KMS-11 (cell line): Measurements from ENCODE around the gene BAIAP2L1.
A peak's percentile ranks its signal among the peaks of the same experiment; 100 is the strongest.
"Not testable (repeated sequence)": the region's sequence is repeated elsewhere in the genome, so short reads cannot be mapped to it uniquely, and the experiment has no call there.

Source experiments
- H2AFZ ChIP-seq: fragments of 200-600 bp; sonication (generic); 2 replicates; pipeline ENCODE4 v1.6.1; 2016; ENCODE audit warnings: antibody characterized with exemption, mixed run types, low read depth
- H3K27ac ChIP-seq: fragments of 200-600 bp; sonication (generic); 2 replicates; pipeline ENCODE4 v1.6.1; 2016; ENCODE audit warnings: mild to moderate bottlenecking, mixed run types
- H3K27me3 ChIP-seq: fragments of 200-600 bp; sonication (generic); 2 replicates; pipeline ENCODE4 v1.6.1; 2017; ENCODE audit warnings: mild to moderate bottlenecking, low read depth, mixed run types, moderate library complexity; ENCODE audit not compliant: insufficient read depth
- H3K36me3 ChIP-seq: fragments of 200-600 bp; sonication (generic); 2 replicates; pipeline ENCODE4 v1.6.1; 2017; ENCODE audit warnings: mild to moderate bottlenecking, mixed run types; ENCODE audit not compliant: insufficient read depth
- H3K4me1 ChIP-seq: fragments of 200-600 bp; sonication (generic); 2 replicates; pipeline ENCODE4 v1.6.1; 2016; ENCODE audit warnings: mild to moderate bottlenecking, low read depth, mixed run types; ENCODE audit not compliant: poor library complexity, severe bottlenecking
- H3K4me2 ChIP-seq: fragments of 200-600 bp; sonication (generic); 2 replicates; pipeline ENCODE4 v1.7.0; 2016; ENCODE audit warnings: mild to moderate bottlenecking, mixed run types
- H3K4me3 ChIP-seq: fragments of 200-600 bp; sonication (generic); IDR thresholded peaks from 2 replicates; pipeline ENCODE4 v1.6.1; 2017; ENCODE audit warnings: low read depth, low read length, mixed read lengths; ENCODE audit not compliant: insufficient read depth
- H3K79me2 ChIP-seq: fragments of 200-600 bp; sonication (generic); 2 replicates; pipeline ENCODE4 v1.6.1; 2016; ENCODE audit warnings: low read depth, mixed run types; ENCODE audit not compliant: insufficient read depth
- H3K9ac ChIP-seq: fragments of 200-600 bp; sonication (generic); 2 replicates; pipeline ENCODE4 v1.6.1; 2016; ENCODE audit warnings: mild to moderate bottlenecking, mixed run types
- H4K20me1 ChIP-seq: fragments of 200-600 bp; sonication (generic); 2 replicates; pipeline ENCODE4 v1.6.1; 2016; ENCODE audit warnings: mild to moderate bottlenecking, mixed run types; ENCODE audit not compliant: insufficient read depth
- CTCF ChIP-seq: fragments of 200-600 bp; sonication (generic); conservative IDR thresholded peaks from 2 replicates; pipeline ENCODE4 v1.6.1; 2017; ENCODE audit warnings: low read depth, mild to moderate bottlenecking, antibody characterized with exemption, low read length, moderate library complexity, mixed read lengths

Gene BAIAP2L1

GRCh38 chr7:98409843-98410242 is 9.0 kb upstream of the BAIAP2L1 start:
- Histone ChIP-seq H3K4me1 (no peaks in the 10 kb centered on the region), H3K36me3 (no peaks in the 10 kb centered on the region), H2AFZ (no peak overlapping the region), H3K27ac (no peak overlapping the region), H3K79me2 (no peaks in the 10 kb centered on the region), H4K20me1 (no peaks in the 10 kb centered on the region), H3K9ac (no peak overlapping the region), H3K4me2 (no peak overlapping the region), H3K27me3 (no peaks in the 10 kb centered on the region), H3K4me3 (no peak overlapping the region)
- TF ChIP-seq CTCF = no peak

GRCh38 chr7:98408146-98408545 is 7.3 kb upstream of the BAIAP2L1 start:
- H3K27me3 ChIP-seq, H3K27ac ChIP-seq, H4K20me1 ChIP-seq, H3K36me3 ChIP-seq, H3K4me2 ChIP-seq, H3K4me1 ChIP-seq, H3K4me3 ChIP-seq, H2AFZ ChIP-seq, H3K9ac ChIP-seq, H3K79me2 ChIP-seq: not testable (repeated sequence)

GRCh38 chr7:98406827-98407226 is 5.9 kb upstream of the BAIAP2L1 start:
- H3K27ac ChIP-seq = no peak overlapping the region
- no peaks in the 10 kb centered on the region for H4K20me1 ChIP-seq
- H3K4me1 ChIP-seq = peaks cover 2% of the 10 kb centered on the region
- H3K36me3 ChIP-seq = no peaks in the 10 kb centered on the region
- no peak overlapping the region for H3K4me2 ChIP-seq
- H3K79me2 ChIP-seq = no peaks in the 10 kb centered on the region
- H2AFZ ChIP-seq = no peak overlapping the region
- no peak for TF ChIP-seq CTCF
- H3K9ac ChIP-seq = no peak overlapping the region
- no peaks in the 10 kb centered on the region for H3K27me3 ChIP-seq
- no peak overlapping the region for H3K4me3 ChIP-seq

GRCh38 chr7:98404840-98405239 is 4.0 kb upstream of the BAIAP2L1 start:
- Histone ChIP-seq H3K4me1 (peaks cover 10% of the 10 kb centered on the region), H3K27ac (no peak overlapping the region), H3K27me3 (no peaks in the 10 kb centered on the region), H3K4me2 (no peak overlapping the region), H3K4me3 (no peak overlapping the region), H2AFZ (no peak overlapping the region), H3K36me3 (no peaks in the 10 kb centered on the region), H3K79me2 (no peaks in the 10 kb centered on the region), H3K9ac (no peak overlapping the region), H4K20me1 (no peaks in the 10 kb centered on the region)
- no peak for TF ChIP-seq CTCF

GRCh38 chr7:98399890-98400541 is 874 bp downstream of the BAIAP2L1 start:
- no peaks in the 10 kb centered on the region for H3K36me3 ChIP-seq
- peaks cover 14% of the 10 kb centered on the region for H3K4me1 ChIP-seq
- H4K20me1 ChIP-seq = no peaks in the 10 kb centered on the region
- no peaks in the 10 kb centered on the region for H3K27me3 ChIP-seq
- H3K79me2 ChIP-seq = peaks cover 13% of the 10 kb centered on the region; the same call in 1 of the 2 replicates
- H3K9ac ChIP-seq = no peak overlapping the region
- H2AFZ ChIP-seq = peak overlapping the region; percentile 89; the same call in 1 of the 2 replicates
- no peak for TF ChIP-seq CTCF
- H3K4me2 ChIP-seq = peak overlapping the region; percentile 47; the same call in 1 of the 2 replicates
- H3K27ac ChIP-seq = no peak overlapping the region
- no peak overlapping the region for H3K4me3 ChIP-seq
